HG03558 (cell line): ENCODE results near the gene ITPR2.

ENCODE experiments used
- ATAC-seq: cut with Tn5 transposase; IDR thresholded peaks from one replicate; pipeline ENCODE4 v1.9.1; 2021; ENCODE audit warnings: moderate number of reproducible peaks; ENCODE audit not compliant: unreplicated experiment; ENCODE audit errors: extremely low read depth

The ITPR2 gene

DNA sequence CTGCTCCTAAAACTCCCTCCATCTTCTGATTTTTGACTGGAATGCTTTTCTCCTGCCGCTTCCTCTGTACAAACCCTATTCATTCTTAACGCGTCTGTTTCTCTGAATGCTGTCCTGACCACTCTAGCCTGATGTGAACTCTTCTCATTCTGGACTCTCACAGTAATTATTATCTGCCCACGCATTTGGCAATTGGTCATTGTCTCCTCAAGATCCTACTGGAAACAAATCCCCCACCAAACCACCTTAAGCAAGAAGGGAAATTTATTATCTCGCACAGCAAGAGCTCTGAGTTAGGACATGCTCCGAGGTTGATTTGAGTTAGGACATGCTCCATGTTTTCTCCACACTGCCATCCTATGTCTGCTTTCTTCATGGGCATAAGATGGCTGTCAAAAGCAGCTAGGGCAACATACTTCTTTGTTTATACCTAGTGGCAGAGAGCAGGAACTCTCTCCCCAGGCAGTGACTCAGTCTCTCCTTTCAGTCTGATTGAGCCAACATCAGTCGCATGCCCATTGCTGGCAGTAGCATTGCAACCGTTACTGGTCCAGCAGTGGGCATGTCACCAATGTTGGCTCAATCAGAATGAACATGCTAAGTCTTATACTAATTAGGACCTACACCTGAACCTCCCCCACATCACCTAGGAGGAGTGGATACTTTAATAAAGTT is 535.5 kb downstream of the ITPR2 start:
- ATAC-seq: no peak

DNA sequence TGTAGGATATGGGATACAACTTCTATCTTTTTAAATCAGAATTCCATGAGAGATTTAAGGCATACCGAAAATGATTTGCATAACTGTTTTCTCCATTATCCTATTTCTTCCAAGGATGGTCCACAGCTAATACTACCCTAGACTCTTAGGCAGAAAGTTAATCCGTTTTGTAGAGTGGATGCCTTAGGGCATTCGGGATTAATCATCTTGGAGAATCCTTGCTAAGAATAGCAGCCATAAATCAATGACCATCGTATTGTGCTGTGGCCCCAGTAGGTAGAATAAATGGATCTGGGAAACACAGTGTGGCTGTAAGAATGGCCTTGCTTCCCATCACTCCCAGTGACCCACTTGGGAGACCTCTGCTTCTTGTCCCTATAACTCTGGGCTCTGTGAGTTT is 538.0 kb downstream of the ITPR2 start:
- ATAC-seq: no peak

DNA sequence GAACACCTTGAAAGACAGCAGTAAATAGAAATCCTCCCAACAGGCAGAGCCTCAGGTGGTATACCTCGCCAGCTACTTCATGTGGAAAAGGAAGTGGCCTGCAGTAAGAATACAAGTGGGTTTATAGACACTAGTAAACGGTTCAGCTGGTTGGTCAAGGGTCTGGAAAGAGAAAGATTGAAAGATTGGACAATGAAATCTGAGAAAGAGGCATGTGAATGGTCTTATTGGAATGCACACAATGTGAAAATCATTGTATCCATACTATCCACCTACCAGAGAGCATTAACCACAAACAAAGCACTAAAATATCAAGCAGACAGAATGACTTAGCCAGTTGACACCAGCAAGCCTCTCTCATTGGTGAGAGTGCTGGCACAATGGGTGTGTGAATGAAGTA is 539.4 kb downstream of the ITPR2 start:
- ATAC-seq: no peak

DNA sequence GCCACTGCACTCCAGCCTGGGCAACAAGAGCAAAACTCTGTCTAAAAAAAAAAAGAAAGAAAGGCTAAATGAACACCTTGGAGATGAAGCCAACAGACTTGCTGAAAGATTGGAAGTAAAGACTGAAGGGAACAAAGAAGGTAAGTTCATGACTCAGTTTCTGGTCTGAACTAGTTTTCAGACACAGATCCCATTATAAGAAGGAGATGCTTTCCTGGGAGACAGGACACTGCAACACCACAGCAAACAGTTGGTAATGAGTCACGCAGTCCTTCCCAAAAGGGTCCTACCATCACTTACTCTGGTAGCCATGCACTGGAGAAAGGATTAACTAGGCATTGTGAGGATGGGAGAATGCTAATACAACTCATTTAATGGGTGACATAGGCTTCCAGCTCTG is 540.4 kb downstream of the ITPR2 start:
- ATAC-seq: no peak

DNA sequence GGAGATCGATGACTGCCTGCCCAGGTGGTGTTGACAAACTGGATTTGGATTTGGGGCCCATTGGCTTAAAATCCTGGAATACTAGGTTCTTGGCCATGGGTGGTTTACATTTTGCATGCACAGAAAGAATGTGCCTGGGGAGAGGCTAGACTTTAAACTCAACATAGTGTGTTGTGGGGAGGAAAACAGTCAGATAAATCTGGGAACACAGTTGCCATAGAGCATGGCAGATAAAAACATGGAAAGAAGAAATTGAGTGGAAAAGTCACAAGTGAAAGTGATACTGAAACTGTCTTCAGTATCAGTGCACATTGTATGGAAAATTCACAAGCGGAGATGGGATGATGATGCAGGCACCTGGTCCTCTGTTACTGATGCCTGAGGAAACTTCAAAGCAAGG is 542.4 kb downstream of the ITPR2 start:
- ATAC-seq: no peak

DNA sequence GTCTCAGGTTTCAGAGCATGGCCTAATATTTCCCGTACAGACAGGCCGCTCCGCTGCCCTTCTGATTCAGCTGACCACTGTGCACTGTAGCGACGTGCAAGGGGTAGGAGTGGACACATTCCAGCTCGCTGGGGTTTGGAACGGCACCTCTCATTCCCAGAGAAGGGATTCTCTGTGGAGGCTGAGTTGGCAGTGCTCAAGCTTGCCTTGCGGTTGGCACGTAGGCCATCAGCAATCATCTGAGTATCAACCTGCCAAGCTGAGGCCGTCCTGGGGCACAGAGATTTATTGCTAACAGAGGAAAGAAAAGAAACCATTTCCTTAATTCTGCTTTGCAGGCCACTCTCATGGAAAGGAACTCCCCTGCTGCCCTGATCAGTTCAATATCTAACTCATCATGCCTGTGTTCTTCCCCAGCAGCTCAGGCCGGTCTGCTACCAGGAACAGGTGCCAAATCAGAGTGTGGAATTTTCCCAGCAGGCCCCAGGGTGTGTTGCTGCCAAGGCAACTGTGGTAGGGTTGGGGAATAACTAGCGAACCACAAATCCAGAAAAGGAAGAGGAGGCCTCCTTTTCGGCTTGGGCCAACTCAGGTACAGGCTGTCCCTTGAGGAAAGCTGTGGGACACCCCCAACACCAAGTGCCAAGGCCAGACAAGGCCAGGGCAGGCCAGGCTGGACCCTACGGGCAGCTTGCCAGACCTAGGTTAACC is 545.2 kb downstream of the ITPR2 start:
- ATAC-seq: no peak
